HEK293T (cell line): ENCODE measurements around the gene SLC22A4.

Source experiments
- CTCF ChIA-PET: fragments of 350-600 bp; formaldehyde crosslinking; extraction: SDS; loops from one replicate; lab custom pipeline; 2021; ENCODE audit warnings: antibody characterized with exemption, inconsistent platforms; lab: Yijun Ruan, JAX
- POLR2A ChIA-PET: fragments of 350-600 bp; formaldehyde crosslinking; extraction: SDS; loops from one replicate; lab custom pipeline; 2020; ENCODE audit warnings: antibody characterized with exemption, inconsistent platforms; lab: Yijun Ruan, JAX
- DNase-seq: peaks from one replicate; pipeline ENCODE4 v3.0.0; 2012; ENCODE audit warnings: mixed read lengths; ENCODE audit errors: extremely low spot score
- ARNT ChIP-seq: fragments of 450-650 bp; IDR thresholded peaks from 2 replicates; pipeline ENCODE4 v1.6.1; 2017; ENCODE audit warnings: mild to moderate bottlenecking
- BHLHE40 ChIP-seq: fragments of 450-650 bp; IDR thresholded peaks from 2 replicates; pipeline ENCODE4 v1.6.1; 2016; ENCODE audit warnings: mild to moderate bottlenecking, moderate library complexity, borderline replicate concordance
- CTBP1 ChIP-seq: fragments of 450-650 bp; IDR thresholded peaks from 2 replicates; pipeline ENCODE4 v1.6.1; 2016; ENCODE audit warnings: borderline replicate concordance
- ELF4 ChIP-seq: fragments of 450-650 bp; IDR thresholded peaks from 2 replicates; pipeline ENCODE4 v1.6.1; 2017; ENCODE audit warnings: antibody characterized with exemption
- FOXA1 ChIP-seq: fragments of 450-650 bp; IDR thresholded peaks from 2 replicates; pipeline ENCODE4 v1.6.1; 2016; ENCODE audit warnings: mild to moderate bottlenecking
- FOXK2 ChIP-seq: fragments of 450-650 bp; IDR thresholded peaks from 2 replicates; pipeline ENCODE4 v1.6.1; 2016; ENCODE audit warnings: mild to moderate bottlenecking
- FOXM1 ChIP-seq: fragments of 450-650 bp; IDR thresholded peaks from 2 replicates; pipeline ENCODE4 v1.6.1; 2017; ENCODE audit warnings: mild to moderate bottlenecking, borderline replicate concordance
- HDGF ChIP-seq: fragments of 450-650 bp; IDR thresholded peaks from 2 replicates; pipeline ENCODE4 v1.6.1; 2017; ENCODE audit warnings: antibody characterized with exemption, borderline replicate concordance
- L3MBTL2 ChIP-seq: fragments of 450-650 bp; conservative IDR thresholded peaks from 2 replicates; pipeline ENCODE4 v1.6.1; 2016; ENCODE audit warnings: mild to moderate bottlenecking
- LEF1 ChIP-seq: fragments of 450-650 bp; IDR thresholded peaks from 2 replicates; pipeline ENCODE4 v1.6.1; 2017; ENCODE audit warnings: mild to moderate bottlenecking, borderline replicate concordance
- NFRKB ChIP-seq: fragments of 450-650 bp; IDR thresholded peaks from 2 replicates; pipeline ENCODE4 v1.6.1; 2016; ENCODE audit warnings: mild to moderate bottlenecking, moderate library complexity
- SP1 ChIP-seq: fragments of 450-650 bp; IDR thresholded peaks from 2 replicates; pipeline ENCODE4 v1.6.1; 2017
- SUZ12 ChIP-seq: fragments of 450-650 bp; IDR thresholded peaks from 2 replicates; pipeline ENCODE4 v1.6.1; 2016; ENCODE audit warnings: mild to moderate bottlenecking
- TARDBP ChIP-seq: fragments of 450-650 bp; IDR thresholded peaks from 2 replicates; pipeline ENCODE4 v1.6.1; 2016
- ZNF384 ChIP-seq: fragments of 450-650 bp; IDR thresholded peaks from 2 replicates; pipeline ENCODE4 v1.6.1; 2016
- TF ChIP-seq, protein P1 (sequence below): fragments of 450-650 bp; IDR thresholded peaks from 2 replicates; pipeline ENCODE4 v1.6.1; 2016

Gene SLC22A4

GRCh38 chr5:132339502-132339901 lies 45.3 kb downstream of the SLC22A4 start:
- no peak for DNase-seq
- ChIA-PET POLR2A (no interaction called here), CTCF (no interaction called here)
- TF ChIP-seq ELF4 (no peak), SUZ12 (no peak), SP1 (no peak), ARNT (no peak), HDGF (no peak), FOXM1 (no peak), ZNF384 (no peak), LEF1 (no peak), NFRKB (no peak), FOXA1 (no peak), CTBP1 (no peak)

DNA sequence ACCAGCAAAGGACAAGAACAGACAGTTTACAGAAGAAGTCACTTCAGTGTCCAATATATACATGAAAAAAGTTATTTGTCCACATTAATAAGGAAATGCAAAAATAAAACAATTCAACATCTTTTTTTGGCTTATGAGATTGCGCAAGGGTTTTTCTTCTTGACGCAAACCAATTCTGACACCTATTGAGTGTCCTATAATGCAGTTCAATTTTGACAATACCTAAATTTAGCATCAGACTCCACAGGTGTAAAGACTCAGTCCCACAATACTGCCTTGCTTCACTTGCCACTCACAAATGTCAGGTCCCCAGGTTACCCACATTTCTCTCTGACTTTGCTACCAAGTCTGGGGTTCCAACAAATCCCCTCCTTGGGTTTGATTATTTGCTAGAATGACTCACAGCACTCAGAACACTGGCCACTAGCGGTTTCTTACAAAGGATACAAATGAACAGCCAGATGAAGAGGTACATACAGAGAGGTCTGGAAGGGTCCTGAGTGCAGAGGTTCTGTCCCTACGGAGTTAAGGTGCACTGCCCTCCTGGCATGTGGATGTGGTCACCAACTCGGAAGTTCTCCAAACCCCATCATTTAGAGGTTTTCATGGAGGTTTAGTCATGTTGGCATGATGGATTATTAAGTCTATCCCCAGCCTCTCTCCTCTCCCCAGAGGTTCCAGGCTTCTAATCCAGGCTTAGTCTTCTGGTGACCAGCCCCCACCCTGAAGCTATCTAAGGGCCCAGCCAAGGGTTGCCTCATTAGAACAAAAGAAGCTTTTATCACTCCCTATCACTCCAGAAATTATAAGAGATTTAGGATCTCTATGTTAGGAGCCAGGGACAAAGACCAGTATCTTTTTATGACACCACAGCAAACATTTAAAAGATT lies 48.3 kb downstream of the SLC22A4 start:
- no peak for DNase-seq
- TF ChIP-seq NFRKB (no peak), LEF1 (no peak), CTBP1 (no peak), SUZ12 (no peak), HDGF (no peak), FOXK2 (no peak), FOXA1 (no peak), ARNT (no peak), L3MBTL2 (no peak)
- TF ChIP-seq, protein P1, sequence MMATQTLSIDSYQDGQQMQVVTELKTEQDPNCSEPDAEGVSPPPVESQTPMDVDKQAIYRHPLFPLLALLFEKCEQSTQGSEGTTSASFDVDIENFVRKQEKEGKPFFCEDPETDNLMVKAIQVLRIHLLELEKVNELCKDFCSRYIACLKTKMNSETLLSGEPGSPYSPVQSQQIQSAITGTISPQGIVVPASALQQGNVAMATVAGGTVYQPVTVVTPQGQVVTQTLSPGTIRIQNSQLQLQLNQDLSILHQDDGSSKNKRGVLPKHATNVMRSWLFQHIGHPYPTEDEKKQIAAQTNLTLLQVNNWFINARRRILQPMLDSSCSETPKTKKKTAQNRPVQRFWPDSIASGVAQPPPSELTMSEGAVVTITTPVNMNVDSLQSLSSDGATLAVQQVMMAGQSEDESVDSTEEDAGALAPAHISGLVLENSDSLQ: no peak
- ChIA-PET POLR2A (no interaction called here), CTCF (no interaction called here)

- ChIA-PET CTCF (no interaction called here), POLR2A (interaction anchor here (1.5 kb wide), 1 partner anchor 12 kb away, joined by 3 read pairs; no protein-coding TSS in a partner anchor)
- TF ChIP-seq NFRKB: no peak
- no peak for TF ChIP-seq FOXA1
- no peak for TF ChIP-seq HDGF
- no peak for TF ChIP-seq FOXM1
- no peak for DNase-seq
These were observed 50.8 kb downstream of the SLC22A4 start for GRCh38 chr5:132344775-132345514.

DNA sequence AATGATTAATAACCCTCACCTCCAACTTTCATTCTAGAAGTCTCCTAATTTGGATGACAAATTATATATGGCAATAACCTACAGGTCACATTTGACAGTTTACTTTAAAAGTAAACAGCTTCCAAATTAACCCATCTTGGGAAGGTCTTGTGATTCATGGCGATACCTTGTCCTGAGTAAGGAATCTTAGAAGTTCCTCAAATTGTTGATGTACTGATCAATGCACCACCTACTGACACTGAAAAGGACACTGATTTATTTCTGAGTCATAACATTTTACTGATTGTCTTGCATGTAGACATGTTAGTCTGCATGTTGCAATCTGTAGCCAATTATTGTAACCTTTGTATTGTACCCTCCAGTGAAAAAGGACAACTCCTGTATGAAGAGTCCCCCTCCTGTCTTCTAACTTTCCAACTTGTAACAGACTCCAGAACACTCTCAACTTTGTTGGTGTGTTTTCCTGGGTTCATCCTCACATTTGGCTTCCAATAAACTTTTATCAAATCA lies 59.3 kb downstream of the SLC22A4 start:
- TF ChIP-seq ARNT (no peak), TARDBP (no peak), ELF4 (no peak), SP1 (no peak), SUZ12 (no peak), BHLHE40 (no peak), NFRKB (no peak), FOXM1 (no peak)
- TF ChIP-seq, protein P1: no peak
- POLR2A ChIA-PET: interaction anchor here (0.8 to 1.3 kb wide), 2 partner anchors 62 to 137 kb away, joined by 3 read pairs; partner anchors contain the start of gene IRF1
- CTCF ChIA-PET: no interaction called here
- no peak for DNase-seq

- ChIA-PET CTCF (no interaction called here), POLR2A (interaction anchor here (1.2 to 1.3 kb wide), 2 partner anchors 14 to 136 kb away, joined by 3 to 5 read pairs; partner anchors contain the start of gene IRF1)
- DNase-seq: no peak
- TF ChIP-seq, protein P1: no peak
- TF ChIP-seq ARNT (no peak), LEF1 (no peak), SP1 (no peak), FOXA1 (no peak), BHLHE40 (no peak), ELF4 (no peak), FOXK2 (no peak), SUZ12 (no peak), HDGF (no peak), ZNF384 (no peak), NFRKB (no peak), CTBP1 (no peak), FOXM1 (no peak), L3MBTL2 (no peak), TARDBP (no peak)
These were observed 60.4 kb downstream of the SLC22A4 start for GRCh38 chr5:132354381-132355139.
